OCI-LY7 (cell line): ENCODE measurements around the gene ZCCHC12. TPM values are rescaled to one million over a fixed set of nuclear protein-coding genes. Genes with fewer than 3 reads are reported as not detected.
"Not testable (repeated sequence)": the region's sequence is repeated elsewhere in the genome, so short reads cannot be mapped to it uniquely, and the experiment has no call there.

ENCODE experiments used
- BruUV-seq: library from RNA; stranded (reverse); fragments of 400-500 nt; replicated peaks from 2 replicates; lab custom pipeline; 2021; lab: Mats Ljungman, UMichigan
- CTCF ChIA-PET: fragments of 300-600 bp; sonication (Branson Sonifier 250); formaldehyde crosslinking; loops from one replicate; lab custom pipeline; 2022; ENCODE audit warnings: antibody characterized with exemption; ENCODE audit not compliant: unreplicated experiment; lab: Charles Lee
- POLR2A ChIA-PET: fragments of 300-600 bp; sonication (Branson Sonifier 250); formaldehyde crosslinking; loops from one replicate; lab custom pipeline; 2022; ENCODE audit warnings: antibody characterized with exemption; lab: Charles Lee
- DNase-seq: peaks from one replicate; pipeline ENCODE4 v3.0.0-alpha.2; 2015; ENCODE audit warnings: low spot score
- H2AFZ ChIP-seq: fragments of 200-600 bp; sonication (generic), shearing (Covaris generic); 2 replicates; pipeline ENCODE4 v1.6.1; 2014; ENCODE audit warnings: mild to moderate bottlenecking, antibody characterized with exemption, low read length, moderate library complexity
- H3K27ac ChIP-seq: fragments of 200-600 bp; sonication (generic); 2 replicates; pipeline ENCODE4 v1.5.1; 2014; ENCODE audit warnings: mixed run types, low read depth, mild to moderate bottlenecking, moderate library complexity, low read length, inconsistent platforms; ENCODE audit not compliant: poor library complexity, severe bottlenecking
- H3K36me3 ChIP-seq: fragments of 200-600 bp; sonication (generic); 2 replicates; pipeline ENCODE4 v1.6.1; 2014; ENCODE audit warnings: mild to moderate bottlenecking, antibody characterized with exemption, low read length, moderate library complexity, mixed read lengths; ENCODE audit not compliant: insufficient read depth
- H3K4me1 ChIP-seq: fragments of 200-600 bp; sonication (generic); 2 replicates; pipeline ENCODE4 v1.5.1; 2014; ENCODE audit warnings: mild to moderate bottlenecking, low read length; ENCODE audit not compliant: insufficient read depth, poor library complexity, severe bottlenecking
- H3K4me2 ChIP-seq: fragments of 200-600 bp; sonication (generic); 2 replicates; pipeline ENCODE4 v1.6.1; 2014; ENCODE audit warnings: mild to moderate bottlenecking, low read length
- H3K4me3 ChIP-seq: fragments of 200-600 bp; sonication (generic); 2 replicates; pipeline ENCODE4 v1.5.1; 2014; ENCODE audit warnings: mild to moderate bottlenecking, low read depth, low read length; ENCODE audit not compliant: poor library complexity, severe bottlenecking
- H3K79me2 ChIP-seq: fragments of 200-600 bp; sonication (generic); 2 replicates; pipeline ENCODE4 v1.6.1; 2016; ENCODE audit warnings: low read depth, mild to moderate bottlenecking, low read length, moderate library complexity, mixed read lengths; ENCODE audit not compliant: insufficient read depth
- H3K9me2 ChIP-seq: fragments of 200-600 bp; sonication (generic); 2 replicates; pipeline ENCODE4 v1.6.1; 2016; ENCODE audit warnings: mild to moderate bottlenecking, low read length, mixed read lengths; ENCODE audit not compliant: insufficient read depth
- H3K9me3 ChIP-seq: fragments of 200-600 bp; sonication (generic); 2 replicates; pipeline ENCODE4 v1.6.1; 2014; ENCODE audit warnings: mild to moderate bottlenecking, mixed run types, low read length, mixed read lengths
- H4K20me1 ChIP-seq: fragments of 200-600 bp; sonication (generic); 2 replicates; pipeline ENCODE4 v1.6.1; 2014; ENCODE audit warnings: mild to moderate bottlenecking, antibody characterized with exemption, low read length, moderate library complexity, mixed read lengths; ENCODE audit not compliant: insufficient read depth
- CTCF ChIP-seq: fragments of 200-600 bp; sonication (generic); conservative IDR thresholded peaks from 2 replicates; pipeline ENCODE4 v1.5.1; 2014; ENCODE audit warnings: mild to moderate bottlenecking, antibody characterized with exemption, low read length, moderate library complexity, mixed read lengths
- EZH2phosphoT487 ChIP-seq: fragments of 200-600 bp; sonication (generic); IDR thresholded peaks from 2 replicates; pipeline ENCODE4 v1.6.1; 2018; ENCODE audit warnings: low read depth, borderline replicate concordance, mild to moderate bottlenecking, mixed run types, antibody characterized with exemption, low read length, moderate library complexity, mixed read lengths
- intact Hi-C: fragments of 100-400 bp; cut with micrococcal nuclease; formaldehyde crosslinking; loops from one replicate; pipeline ENCODE4 v1.10.0; 2022; ENCODE audit not compliant: unreplicated experiment
- total RNA-seq, 2 experiments: library from RNA; depleted of rRNA in 1 of 2; stranded (reverse); fragments of >200 nt in 1 of 2; shearing (Covaris generic) in 1 of 2; gene quantifications; 2 replicates each; pipeline ENCODE4 v1.2.3, GENCODE V29; 2014 to 2022

Gene ZCCHC12
- total RNA-seq, 2 experiments from 2014 or later = not detected

- TF ChIP-seq EZH2phosphoT487 = no peak
- peak; percentile 73 for TF ChIP-seq CTCF
- ChIA-PET POLR2A (no interaction called here), CTCF (no interaction called here)
- no peaks in the 10 kb centered on the region for H4K20me1 ChIP-seq
- H3K9me3 ChIP-seq = no peaks in the 10 kb centered on the region
- H3K36me3 ChIP-seq = no peaks in the 10 kb centered on the region
- H3K4me3 ChIP-seq = no peak overlapping the region
- no peaks in the 10 kb centered on the region for H3K9me2 ChIP-seq
- H3K79me2 ChIP-seq = no peaks in the 10 kb centered on the region
- no peak overlapping the region for H2AFZ ChIP-seq
- no peak overlapping the region for H3K27ac ChIP-seq
- intact Hi-C loops = loop anchor here (2.0 to 10.0 kb wide), 2 partner anchors 193 to 349 kb away; no protein-coding TSS in a partner anchor
- DNase-seq = peak; percentile 39
- H3K4me1 ChIP-seq = no peaks in the 10 kb centered on the region
- no TSS peak for BruUV-seq
- H3K4me2 ChIP-seq = no peak overlapping the region
These were observed 16.2 kb upstream of the ZCCHC12 start for GRCh38 chrX:118807151-118808017.

DNA sequence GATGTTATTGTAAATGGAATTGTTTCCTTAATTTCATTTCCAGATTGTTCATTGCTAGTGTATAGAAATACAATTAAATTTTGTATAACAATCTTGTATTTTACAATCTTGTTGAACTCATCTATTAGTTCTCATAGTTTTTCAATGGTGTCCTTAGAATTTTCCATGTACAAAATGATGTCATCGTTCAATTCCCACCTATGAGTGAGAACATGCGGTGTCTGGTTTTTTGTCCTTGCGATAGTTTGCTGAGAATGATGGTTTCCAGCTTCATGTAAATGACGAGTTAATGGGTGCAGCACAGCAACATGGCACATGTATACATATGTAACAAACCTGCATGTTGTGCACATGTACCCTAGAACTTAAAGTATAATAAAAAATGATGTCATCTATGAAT lies 6.4 kb upstream of the ZCCHC12 start:
- BruUV-seq, H3K9me3 ChIP-seq, CTCF ChIA-PET, H4K20me1 ChIP-seq, POLR2A ChIA-PET, H2AFZ ChIP-seq, DNase-seq, H3K4me1 ChIP-seq, H3K4me3 ChIP-seq, H3K4me2 ChIP-seq, H3K79me2 ChIP-seq, intact Hi-C loops, H3K36me3 ChIP-seq, H3K9me2 ChIP-seq, H3K27ac ChIP-seq: not testable (repeated sequence)

GRCh38 chrX:118824173-118824730 lies 628 bp downstream of the ZCCHC12 start:
- Histone ChIP-seq H3K9me2 (no peaks in the 10 kb centered on the region), H2AFZ (no peak overlapping the region), H3K9me3 (no peaks in the 10 kb centered on the region), H3K4me2 (no peak overlapping the region), H3K4me3 (no peak overlapping the region), H3K4me1 (no peaks in the 10 kb centered on the region), H4K20me1 (no peaks in the 10 kb centered on the region), H3K27ac (no peak overlapping the region), H3K79me2 (no peaks in the 10 kb centered on the region), H3K36me3 (no peaks in the 10 kb centered on the region)
- no peak for DNase-seq
- CTCF ChIA-PET = no interaction called here
- TF ChIP-seq CTCF (no peak), EZH2phosphoT487 (no peak)
- BruUV-seq = no TSS peak
- intact Hi-C loops = no loop called here
- POLR2A ChIA-PET = no interaction called here
